ENCODE results near the gene PPM1M. TPM values are rescaled to one million over a fixed set of nuclear protein-coding genes. Genes with fewer than 3 reads are reported as not detected.

PPM1M gene
- total RNA-seq, 1 experiment from 2014 or later = 10.4 TPM

DNA sequence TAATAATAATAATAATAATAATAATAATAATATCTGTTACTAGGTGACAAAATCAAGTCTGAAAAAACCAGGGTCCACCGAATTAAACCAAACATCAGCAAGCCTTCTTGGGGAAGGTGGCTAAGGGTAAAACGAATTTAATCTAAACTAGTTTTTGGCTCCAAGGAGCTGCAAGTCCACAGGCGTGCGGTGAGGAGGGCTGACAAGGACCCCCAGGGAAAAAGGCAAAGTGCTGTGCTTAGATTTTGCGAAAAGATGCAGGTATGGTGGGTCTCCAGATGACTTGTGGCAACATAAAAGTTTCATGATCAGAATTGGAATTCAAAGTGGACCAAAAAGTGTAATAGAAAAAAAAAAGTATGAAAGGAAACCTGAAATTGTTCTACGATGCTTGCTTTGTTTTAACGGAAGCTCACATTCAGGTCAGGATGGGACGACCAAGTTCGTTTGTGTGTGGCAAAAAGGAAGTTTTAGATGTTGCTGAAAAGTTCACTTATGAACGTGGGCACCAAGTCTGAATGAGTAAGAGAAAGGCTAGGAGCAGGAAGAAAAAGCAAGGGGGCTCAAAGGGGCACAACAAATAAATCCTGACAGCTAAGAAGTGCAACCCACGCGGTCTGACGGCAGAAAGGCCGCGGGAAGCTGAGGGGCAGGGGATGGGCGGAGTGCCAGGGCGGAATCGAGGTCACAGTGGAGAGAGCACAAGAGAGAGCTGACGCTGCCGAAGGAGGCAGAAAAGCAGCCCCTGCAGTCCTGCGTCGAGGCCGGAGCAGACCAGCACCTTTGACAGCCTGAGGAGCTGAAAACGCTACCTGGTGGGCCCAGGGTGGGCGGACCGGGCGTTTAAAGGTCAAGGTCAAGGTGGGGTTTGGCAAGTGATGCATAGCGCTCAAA, 31.8 kb downstream of the PPM1M start:
- Mint-ChIP-seq H3K4me3 (ENCODE audit: unreplicated experiment) (peak overlapping the region; percentile 84), H3K27ac (ENCODE audit: low read depth, unreplicated experiment) (peak overlapping the region; percentile 99), H3K9me3 (ENCODE audit: unreplicated experiment) (no peaks in the 10 kb centered on the region), H3K4me1 (ENCODE audit: insufficient read depth, unreplicated experiment) (peaks cover 26% of the 10 kb centered on the region), H3K36me3 (ENCODE audit: insufficient read depth, unreplicated experiment) (peaks cover 39% of the 10 kb centered on the region), H3K27me3 (ENCODE audit: insufficient read depth, unreplicated experiment) (no peaks in the 10 kb centered on the region)
- TF ChIP-seq, protein P1, sequence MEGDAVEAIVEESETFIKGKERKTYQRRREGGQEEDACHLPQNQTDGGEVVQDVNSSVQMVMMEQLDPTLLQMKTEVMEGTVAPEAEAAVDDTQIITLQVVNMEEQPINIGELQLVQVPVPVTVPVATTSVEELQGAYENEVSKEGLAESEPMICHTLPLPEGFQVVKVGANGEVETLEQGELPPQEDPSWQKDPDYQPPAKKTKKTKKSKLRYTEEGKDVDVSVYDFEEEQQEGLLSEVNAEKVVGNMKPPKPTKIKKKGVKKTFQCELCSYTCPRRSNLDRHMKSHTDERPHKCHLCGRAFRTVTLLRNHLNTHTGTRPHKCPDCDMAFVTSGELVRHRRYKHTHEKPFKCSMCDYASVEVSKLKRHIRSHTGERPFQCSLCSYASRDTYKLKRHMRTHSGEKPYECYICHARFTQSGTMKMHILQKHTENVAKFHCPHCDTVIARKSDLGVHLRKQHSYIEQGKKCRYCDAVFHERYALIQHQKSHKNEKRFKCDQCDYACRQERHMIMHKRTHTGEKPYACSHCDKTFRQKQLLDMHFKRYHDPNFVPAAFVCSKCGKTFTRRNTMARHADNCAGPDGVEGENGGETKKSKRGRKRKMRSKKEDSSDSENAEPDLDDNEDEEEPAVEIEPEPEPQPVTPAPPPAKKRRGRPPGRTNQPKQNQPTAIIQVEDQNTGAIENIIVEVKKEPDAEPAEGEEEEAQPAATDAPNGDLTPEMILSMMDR (IDR thresholded peaks at IDR 0.05; ENCODE audit: unreplicated experiment) = no peak
- POLR2A ChIA-PET = interaction anchor here (0.6 to 6.3 kb wide), 24 partner anchors 10 to 336 kb away, joined by 3 to 120 read pairs (median 4); partner anchors contain the start of genes ABHD14A, ABHD14B, DUSP7 and GLYCTK
- intact Hi-C loops (cut with micrococcal nuclease) = loop anchor here (5.0 kb wide), 1 partner anchor 60 kb away; no protein-coding TSS in a partner anchor
- CTCF ChIA-PET = interaction anchor here (0.6 to 3.0 kb wide), 15 partner anchors 9 to 1677 kb away, joined by 3 to 22 read pairs (median 3); partner anchors contain the start of gene TWF2
- TSS peak; percentile 33 for BruUV-seq (replicated peaks)
- DNase-seq (ENCODE audit: unreplicated experiment) = peak; percentile 60

DNA sequence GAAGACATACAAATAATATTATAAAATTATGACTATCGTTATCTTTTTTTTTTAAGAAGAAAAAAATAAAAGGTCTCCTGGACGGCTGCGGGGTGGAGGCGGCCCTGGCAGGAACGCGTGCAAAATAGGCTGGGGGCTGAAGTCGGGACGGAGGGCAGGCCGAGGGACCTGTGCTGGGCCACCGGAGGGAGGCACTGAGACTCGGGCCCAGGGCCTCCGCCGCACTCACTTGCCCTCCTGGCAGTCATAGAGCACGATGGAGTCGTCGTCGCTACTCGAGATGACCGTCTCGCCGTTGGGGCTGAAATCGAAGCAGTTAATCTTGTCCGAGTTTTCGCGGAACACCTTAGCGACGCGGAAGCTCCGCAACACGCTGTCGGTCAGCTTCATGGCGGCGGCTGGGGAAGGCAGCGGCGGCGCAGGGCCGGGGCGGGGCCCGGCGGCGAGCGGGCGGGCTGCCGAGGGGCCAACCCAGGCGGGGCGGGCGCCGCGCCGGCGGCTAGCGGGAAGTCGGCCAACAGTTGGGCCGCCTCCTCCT, 32.5 kb downstream of the PPM1M start:
- POLR2A ChIA-PET = interaction anchor here (0.6 to 6.3 kb wide), 28 partner anchors 10 to 336 kb away, joined by 3 to 120 read pairs (median 4); partner anchors contain the start of genes ABHD14A, ABHD14B, DUSP7 and GLYCTK
- TF ChIP-seq, protein P1 (IDR thresholded peaks at IDR 0.05; ENCODE audit: unreplicated experiment) = peak; percentile 37
- DNase-seq (ENCODE audit: unreplicated experiment) = peak; percentile 66
- Mint-ChIP-seq H3K27me3 (ENCODE audit: insufficient read depth, unreplicated experiment) (no peaks in the 10 kb centered on the region), H3K4me3 (ENCODE audit: unreplicated experiment) (peak overlapping the region; percentile 84), H3K4me1 (ENCODE audit: insufficient read depth, unreplicated experiment) (peaks cover 26% of the 10 kb centered on the region), H3K36me3 (ENCODE audit: insufficient read depth, unreplicated experiment) (peaks cover 33% of the 10 kb centered on the region), H3K9me3 (ENCODE audit: unreplicated experiment) (no peaks in the 10 kb centered on the region), H3K27ac (ENCODE audit: low read depth, unreplicated experiment) (peak overlapping the region; percentile 99)
- BruUV-seq (replicated peaks) = no TSS peak
- intact Hi-C loops (cut with micrococcal nuclease) = loop anchor here (1.0 to 5.0 kb wide), 2 partner anchors 41 to 59 kb away; no protein-coding TSS in a partner anchor
- CTCF ChIA-PET = interaction anchor here (0.6 to 3.0 kb wide), 9 partner anchors 11 to 62 kb away, joined by 3 to 22 read pairs (median 3); partner anchors contain the start of gene TLR9

DNA sequence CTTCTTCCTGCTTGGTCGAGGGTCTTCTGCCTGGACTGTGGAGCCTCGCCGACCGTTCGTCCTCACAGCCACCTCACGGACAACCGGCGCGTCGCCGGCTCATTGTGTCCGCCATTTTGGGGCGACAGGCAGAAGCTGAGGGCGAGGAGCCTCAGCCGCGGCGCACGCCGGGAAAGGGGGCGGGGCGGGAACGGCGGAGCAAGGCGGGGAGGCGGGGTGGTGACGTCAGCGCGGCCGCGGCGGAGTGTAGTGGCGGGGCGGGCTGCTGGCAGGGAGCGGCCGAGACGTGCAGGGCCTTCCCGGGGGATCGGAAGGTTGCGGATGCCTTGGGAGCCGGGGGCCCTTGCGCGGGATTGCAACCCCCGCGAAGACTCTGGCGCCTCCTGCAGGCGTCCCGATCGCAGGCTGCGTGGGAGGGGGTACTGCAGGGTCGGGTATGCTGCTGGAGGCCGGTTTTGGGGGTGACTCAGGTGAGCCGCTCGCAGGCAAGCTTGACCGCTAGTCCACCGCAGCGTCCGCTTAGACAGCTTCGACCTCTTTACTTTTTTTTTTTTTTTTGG, 33.0 kb downstream of the PPM1M start, which contains the start of gene WDR82:
TSS of gene WDR82 (minus strand) at position 140 of the 560 bp plus-strand sequence. CDS start 288 bp downstream, outside the sequence.
- peak within 1 kb of the TSS; percentile 84 for H3K4me3 Mint-ChIP-seq (ENCODE audit: unreplicated experiment)
- POLR2A ChIA-PET = interaction anchor here (0.6 to 6.3 kb wide), 27 partner anchors 9 to 337 kb away, joined by 3 to 120 read pairs (median 5); partner anchors contain the start of genes ABHD14A, ABHD14B, DUSP7 and GLYCTK
- no peaks in the 10 kb centered on the region for H3K9me3 Mint-ChIP-seq (ENCODE audit: unreplicated experiment)
- DNase-seq (ENCODE audit: unreplicated experiment) = peak; percentile 90
- CTCF ChIA-PET = interaction anchor here (0.6 to 3.6 kb wide), 10 partner anchors 29 to 115 kb away, joined by 3 to 22 read pairs (median 6); partner anchors contain the start of genes TLR9 and TWF2
- peak within 1 kb of the TSS; percentile 99 for H3K27ac Mint-ChIP-seq (ENCODE audit: low read depth, unreplicated experiment)
- H3K36me3 Mint-ChIP-seq (ENCODE audit: insufficient read depth, unreplicated experiment) = peaks cover 27% of the 10 kb centered on the region
- H3K4me1 Mint-ChIP-seq (ENCODE audit: insufficient read depth, unreplicated experiment) = peaks cover 26% of the 10 kb centered on the region
- BruUV-seq (replicated peaks) = no TSS peak
- intact Hi-C loops (cut with micrococcal nuclease) = loop anchor here (1.0 to 5.0 kb wide), 3 partner anchors 10 to 59 kb away; no protein-coding TSS in a partner anchor
- H3K27me3 Mint-ChIP-seq (ENCODE audit: insufficient read depth, unreplicated experiment) = no peaks in the 10 kb centered on the region
- TF ChIP-seq, protein P1 (IDR thresholded peaks at IDR 0.05; ENCODE audit: unreplicated experiment) = peak; percentile 38
